Measurements from ENCODE around the gene FRMD8.
A peak's percentile ranks its signal among the peaks of the same experiment; 100 is the strongest.

FRMD8 gene

DNA sequence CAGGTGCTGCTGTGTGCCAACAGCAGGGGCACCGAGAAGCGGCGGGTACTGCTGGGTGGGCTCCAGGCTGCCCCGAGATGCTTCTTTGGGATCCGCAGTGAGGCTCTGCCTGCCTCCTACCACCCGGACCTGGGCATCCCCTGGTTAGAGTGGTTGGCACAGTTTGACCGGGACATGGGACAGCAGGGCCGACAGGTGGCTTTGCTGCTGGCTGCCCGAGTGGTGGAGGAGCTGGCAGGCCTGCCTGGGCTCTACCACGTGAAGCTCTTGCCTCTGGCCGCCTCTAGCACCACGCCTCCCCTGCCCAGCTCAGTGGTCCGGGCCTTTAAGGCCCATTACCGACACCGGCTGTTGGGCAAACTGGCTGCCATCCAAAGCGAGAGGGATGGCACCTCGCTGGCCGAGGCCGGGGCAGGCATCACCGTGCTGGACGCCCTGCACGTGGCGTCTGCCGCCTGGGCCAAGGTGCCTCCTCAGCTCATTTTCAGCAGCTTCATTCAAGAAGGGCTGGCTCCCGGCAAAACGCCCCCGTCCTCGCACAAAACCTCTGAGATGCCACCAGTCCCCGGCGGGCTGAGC is 30.0 kb upstream of the FRMD8 start:
- no peak for DNase-seq (ENCODE audit: low spot score in 2 of 2)
- Mint-ChIP-seq H3K36me3 (ENCODE audit: insufficient read depth) (peaks cover 14% of the 10 kb centered on the region), H3K27ac (ENCODE audit: low read depth) (no peak overlapping the region), H3K4me1 (peaks cover 21% of the 10 kb centered on the region), H3K4me3 (peak overlapping the region; percentile 91), H3K27me3 (no peaks in the 10 kb centered on the region), H3K9me3 (no peaks in the 10 kb centered on the region)
- no peak for ATAC-seq (replicated peaks; ENCODE audit: extremely low read depth, poor library complexity, severe bottlenecking)

DNA sequence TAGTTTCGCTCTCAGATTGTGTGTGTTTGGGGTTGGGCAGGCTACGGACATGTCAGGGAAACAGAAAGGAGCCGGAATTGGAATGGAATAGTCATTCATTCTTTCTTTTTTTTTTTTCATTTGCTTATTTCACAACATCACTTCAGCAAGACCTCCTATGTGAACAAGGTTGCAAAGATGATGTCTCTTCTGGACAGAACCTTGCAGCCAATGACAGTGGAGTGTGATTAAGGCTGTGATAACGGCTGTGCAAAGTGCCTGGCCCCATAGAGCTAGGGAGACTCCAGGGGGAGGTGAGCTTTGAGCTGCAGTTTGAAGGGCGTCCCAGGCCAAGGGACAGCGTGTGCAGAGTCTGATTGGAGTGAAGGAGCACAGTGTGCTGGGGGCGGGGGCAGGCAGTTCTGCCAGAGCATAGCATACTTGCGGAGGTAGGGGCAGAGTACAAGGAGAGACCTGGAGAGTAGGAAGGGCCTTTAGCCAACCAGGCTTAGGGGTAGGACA is 28.5 kb upstream of the FRMD8 start:
- H3K4me3 Mint-ChIP-seq: no peak overlapping the region
- H3K27ac Mint-ChIP-seq (ENCODE audit: low read depth): no peak overlapping the region
- no peak for DNase-seq (ENCODE audit: low spot score in 2 of 2)
- H3K9me3 Mint-ChIP-seq: no peaks in the 10 kb centered on the region
- no peaks in the 10 kb centered on the region for H3K27me3 Mint-ChIP-seq
- ATAC-seq (replicated peaks; ENCODE audit: extremely low read depth, poor library complexity, severe bottlenecking): no peak
- H3K4me1 Mint-ChIP-seq: peaks cover 16% of the 10 kb centered on the region
- H3K36me3 Mint-ChIP-seq (ENCODE audit: insufficient read depth): peaks cover 4% of the 10 kb centered on the region

DNA sequence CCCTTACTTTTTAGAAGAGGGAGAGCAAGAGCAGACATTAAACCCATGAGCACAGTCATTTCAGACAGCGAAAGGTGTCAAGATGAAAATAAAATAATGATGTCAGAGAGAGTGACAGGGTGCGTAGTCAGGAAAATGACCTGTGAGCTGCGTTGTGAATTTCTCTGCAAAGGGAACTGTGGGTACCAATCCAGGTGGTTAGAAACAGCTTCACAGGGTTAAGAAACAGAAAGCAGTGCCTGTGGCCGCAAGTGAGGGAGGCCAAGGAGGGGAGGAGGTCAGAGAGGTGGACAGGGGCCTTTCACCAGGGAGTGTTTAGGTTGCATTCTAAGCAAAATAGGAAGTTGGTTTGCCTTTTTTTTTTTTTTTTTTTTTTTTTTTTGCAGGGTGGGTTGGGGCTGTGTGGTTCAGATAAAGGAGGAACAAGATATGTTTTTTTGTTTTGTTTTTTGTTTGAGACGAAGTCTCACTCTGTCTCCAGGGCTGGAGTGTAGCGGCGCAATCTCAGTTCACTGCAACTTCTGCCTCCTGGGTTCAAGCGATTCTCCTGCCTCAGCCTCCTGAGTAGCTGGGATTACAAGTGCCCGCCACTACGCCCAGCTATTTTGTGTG is 24.0 kb upstream of the FRMD8 start:
- no peak for DNase-seq (ENCODE audit: low spot score in 2 of 2)
- ATAC-seq (replicated peaks; ENCODE audit: extremely low read depth, poor library complexity, severe bottlenecking): peak; percentile 45
- H3K27ac Mint-ChIP-seq (ENCODE audit: low read depth): peak overlapping the region; percentile 32

DNA sequence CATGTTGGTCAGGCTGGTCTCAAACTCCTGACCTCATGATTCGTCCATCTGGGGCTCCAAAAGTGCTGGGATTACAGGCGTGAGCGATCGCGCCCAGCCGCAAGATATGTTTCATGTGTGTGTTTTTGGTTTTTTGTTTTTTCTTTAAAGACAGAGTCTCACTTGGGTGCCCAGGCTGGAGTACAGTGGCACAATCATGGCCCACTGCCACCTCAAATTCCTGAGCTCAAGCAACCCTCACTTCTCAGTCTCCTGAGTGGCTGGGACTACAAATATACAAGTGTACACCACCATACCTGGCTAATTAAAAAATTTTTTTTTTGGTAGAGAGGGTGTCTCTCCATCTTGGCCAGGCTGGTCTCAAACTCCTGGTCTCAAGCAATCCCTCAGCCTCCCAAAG is 23.5 kb upstream of the FRMD8 start:
- Mint-ChIP-seq H3K9me3 (no peaks in the 10 kb centered on the region), H3K36me3 (ENCODE audit: insufficient read depth) (peaks cover 3% of the 10 kb centered on the region), H3K4me3 (no peak overlapping the region), H3K27ac (ENCODE audit: low read depth) (no peak overlapping the region), H3K4me1 (no peaks in the 10 kb centered on the region), H3K27me3 (no peaks in the 10 kb centered on the region)
- ATAC-seq (replicated peaks; ENCODE audit: extremely low read depth, poor library complexity, severe bottlenecking): no peak
- no peak for DNase-seq (ENCODE audit: low spot score in 2 of 2)

More for the DNA sequence above, 24.0 kb upstream of the FRMD8 start:
- H3K27me3 Mint-ChIP-seq: no peaks in the 10 kb centered on the region
- no peaks in the 10 kb centered on the region for H3K9me3 Mint-ChIP-seq
- H3K4me1 Mint-ChIP-seq: no peaks in the 10 kb centered on the region
- H3K36me3 Mint-ChIP-seq (ENCODE audit: insufficient read depth): peaks cover 2% of the 10 kb centered on the region
- H3K4me3 Mint-ChIP-seq: no peak overlapping the region

- Mint-ChIP-seq H3K4me1 (no peaks in the 10 kb centered on the region), H3K36me3 (ENCODE audit: insufficient read depth) (peaks cover 3% of the 10 kb centered on the region), H3K9me3 (no peaks in the 10 kb centered on the region), H3K4me3 (no peak overlapping the region), H3K27me3 (no peaks in the 10 kb centered on the region), H3K27ac (ENCODE audit: low read depth) (no peak overlapping the region)
- ATAC-seq (replicated peaks; ENCODE audit: extremely low read depth, poor library complexity, severe bottlenecking): no peak
- no peak for DNase-seq (ENCODE audit: low spot score in 2 of 2)
These were observed 22.7 kb upstream of the FRMD8 start for GRCh38 chr11:65363770-65364169.

DNA sequence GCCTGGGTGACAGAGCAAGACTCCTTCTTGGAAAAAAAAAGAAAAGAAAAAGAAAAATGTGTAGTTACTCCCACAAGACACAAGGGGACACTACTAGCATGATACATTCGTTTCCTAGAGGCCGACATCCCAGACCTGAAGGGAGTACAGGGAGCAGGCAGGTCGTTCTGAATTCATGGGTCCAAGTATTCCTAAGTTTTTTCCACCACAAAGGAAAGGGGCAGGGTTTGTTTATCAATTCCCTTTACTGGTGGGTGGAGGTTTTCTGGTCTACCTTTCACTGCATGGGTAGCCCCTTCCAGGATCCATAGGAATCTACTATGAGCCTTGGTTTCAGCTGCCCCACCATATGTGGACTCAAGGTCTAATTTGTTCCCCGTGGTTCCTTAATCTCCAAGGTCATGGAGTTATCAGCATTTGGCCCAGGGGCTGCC is 20.1 kb upstream of the FRMD8 start:
- Mint-ChIP-seq H3K36me3 (ENCODE audit: insufficient read depth) (peaks cover 4% of the 10 kb centered on the region), H3K27me3 (no peaks in the 10 kb centered on the region), H3K4me3 (no peak overlapping the region), H3K9me3 (no peaks in the 10 kb centered on the region), H3K27ac (ENCODE audit: low read depth) (no peak overlapping the region), H3K4me1 (no peaks in the 10 kb centered on the region)
- no peak for DNase-seq (ENCODE audit: low spot score in 2 of 2)
- ATAC-seq (replicated peaks; ENCODE audit: extremely low read depth, poor library complexity, severe bottlenecking): no peak

GRCh38 chr11:65370659-65371049 is 15.8 kb upstream of the FRMD8 start:
- H3K36me3 Mint-ChIP-seq (ENCODE audit: insufficient read depth): peaks cover 9% of the 10 kb centered on the region

GRCh38 chr11:65373839-65374580 is 12.4 kb upstream of the FRMD8 start:
- H3K36me3 Mint-ChIP-seq (ENCODE audit: insufficient read depth): peaks cover 8% of the 10 kb centered on the region
- no peaks in the 10 kb centered on the region for H3K9me3 Mint-ChIP-seq
- H3K27ac Mint-ChIP-seq (ENCODE audit: low read depth): peak overlapping the region; percentile 73
- no peaks in the 10 kb centered on the region for H3K4me1 Mint-ChIP-seq
- no peaks in the 10 kb centered on the region for H3K27me3 Mint-ChIP-seq
- no peak overlapping the region for H3K4me3 Mint-ChIP-seq
- ATAC-seq (replicated peaks; ENCODE audit: extremely low read depth, poor library complexity, severe bottlenecking) (no peak), DNase-seq (ENCODE audit: low spot score in 2 of 2) (no peak)

More at GRCh38 chr11:65370659-65371049, 15.8 kb upstream of the FRMD8 start:
- H3K4me1 Mint-ChIP-seq: no peaks in the 10 kb centered on the region
- DNase-seq (ENCODE audit: low spot score in 2 of 2): no peak
- no peak for ATAC-seq (replicated peaks; ENCODE audit: extremely low read depth, poor library complexity, severe bottlenecking)
- no peaks in the 10 kb centered on the region for H3K27me3 Mint-ChIP-seq
- H3K27ac Mint-ChIP-seq (ENCODE audit: low read depth): no peak overlapping the region
- H3K9me3 Mint-ChIP-seq: no peaks in the 10 kb centered on the region
- no peak overlapping the region for H3K4me3 Mint-ChIP-seq

- no peak overlapping the region for H3K4me3 Mint-ChIP-seq
- no peaks in the 10 kb centered on the region for H3K9me3 Mint-ChIP-seq
- no peak for DNase-seq (ENCODE audit: low spot score in 2 of 2)
- peaks cover 8% of the 10 kb centered on the region for H3K36me3 Mint-ChIP-seq (ENCODE audit: insufficient read depth)
- no peak for ATAC-seq (replicated peaks; ENCODE audit: extremely low read depth, poor library complexity, severe bottlenecking)
- H3K27ac Mint-ChIP-seq (ENCODE audit: low read depth): peak overlapping the region; percentile 33
- H3K27me3 Mint-ChIP-seq: no peaks in the 10 kb centered on the region
- H3K4me1 Mint-ChIP-seq: no peaks in the 10 kb centered on the region
These were observed 11.4 kb upstream of the FRMD8 start for GRCh38 chr11:65375012-65375411.

DNA sequence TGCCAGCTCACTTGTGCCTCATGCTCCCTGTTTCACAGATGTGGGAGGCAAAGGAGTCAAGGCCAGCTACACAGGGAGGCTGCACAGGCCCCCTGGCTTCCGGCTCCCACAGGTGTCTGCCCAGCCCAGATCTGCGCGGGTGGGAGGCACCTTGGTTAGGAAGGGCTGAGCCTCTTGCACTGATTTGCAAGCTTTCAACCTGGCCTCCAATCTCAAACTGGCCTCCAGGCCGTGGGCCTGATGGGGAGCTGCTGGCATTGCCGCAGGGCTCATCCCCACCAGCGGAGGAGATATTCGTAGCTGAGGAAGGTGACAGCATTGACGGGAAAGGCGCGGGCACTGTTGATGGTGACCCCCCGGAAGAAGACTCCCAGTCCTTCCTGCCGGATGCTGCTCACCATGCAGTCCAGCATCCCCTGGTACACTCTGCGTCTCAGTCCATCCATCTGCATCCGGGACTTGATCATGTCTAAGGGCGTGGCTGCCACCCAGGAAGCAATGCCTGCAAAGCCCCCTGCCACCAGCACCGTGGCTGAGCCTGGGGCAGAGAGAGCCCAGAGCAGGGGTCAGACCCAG is 10.2 kb upstream of the FRMD8 start:
- Mint-ChIP-seq H3K27ac (ENCODE audit: low read depth) (no peak overlapping the region), H3K9me3 (no peaks in the 10 kb centered on the region), H3K36me3 (ENCODE audit: insufficient read depth) (peaks cover 7% of the 10 kb centered on the region), H3K27me3 (no peaks in the 10 kb centered on the region), H3K4me1 (no peaks in the 10 kb centered on the region), H3K4me3 (no peak overlapping the region)
- ATAC-seq (replicated peaks; ENCODE audit: extremely low read depth, poor library complexity, severe bottlenecking) (no peak), DNase-seq (ENCODE audit: low spot score in 2 of 2) (no peak)

GRCh38 chr11:65377036-65377435 is 9.4 kb upstream of the FRMD8 start:
- Mint-ChIP-seq H3K4me3 (no peak overlapping the region), H3K4me1 (peaks cover 2% of the 10 kb centered on the region), H3K27ac (ENCODE audit: low read depth) (no peak overlapping the region), H3K9me3 (no peaks in the 10 kb centered on the region), H3K36me3 (ENCODE audit: insufficient read depth) (peaks cover 12% of the 10 kb centered on the region), H3K27me3 (no peaks in the 10 kb centered on the region)
- no peak for DNase-seq (ENCODE audit: low spot score in 2 of 2)
- ATAC-seq (replicated peaks; ENCODE audit: extremely low read depth, poor library complexity, severe bottlenecking): no peak

GRCh38 chr11:65377777-65378176 is 8.7 kb upstream of the FRMD8 start:
- peaks cover 16% of the 10 kb centered on the region for H3K36me3 Mint-ChIP-seq (ENCODE audit: insufficient read depth)
- no peaks in the 10 kb centered on the region for H3K27me3 Mint-ChIP-seq
- H3K9me3 Mint-ChIP-seq: no peaks in the 10 kb centered on the region
- DNase-seq (ENCODE audit: low spot score in 2 of 2) (no peak), ATAC-seq (replicated peaks; ENCODE audit: extremely low read depth, poor library complexity, severe bottlenecking) (no peak)
- no peak overlapping the region for H3K4me3 Mint-ChIP-seq
- peak overlapping the region; percentile 23 for H3K27ac Mint-ChIP-seq (ENCODE audit: low read depth)
- H3K4me1 Mint-ChIP-seq: peaks cover 10% of the 10 kb centered on the region
